Left renal pelvis (tissue), 4 donors: ENCODE data around the gene DERL3. TPM values are rescaled to one million over a fixed set of nuclear protein-coding genes. Genes with fewer than 3 reads are reported as not detected.

Source experiments
- DNase-seq, 4 donors: peaks; one replicate each; pipeline ENCODE4 v3.0.0-alpha.2; 2013; ENCODE audit warnings: low read depth in 4 of 4, low spot score in 3 of 4
- polyA plus RNA-seq, 4 donors: library from polyadenylated mRNA; unstranded; fragments of 120-200 nt; gene quantifications; one replicate each; pipeline ENCODE4 v1.2.1, GENCODE V29; 2013; ENCODE audit not compliant: insufficient read length in 4 of 4

DERL3 gene
- polyA plus RNA-seq, 4 donors = 3.0 to 5.2 (median 4.7) TPM

DNA sequence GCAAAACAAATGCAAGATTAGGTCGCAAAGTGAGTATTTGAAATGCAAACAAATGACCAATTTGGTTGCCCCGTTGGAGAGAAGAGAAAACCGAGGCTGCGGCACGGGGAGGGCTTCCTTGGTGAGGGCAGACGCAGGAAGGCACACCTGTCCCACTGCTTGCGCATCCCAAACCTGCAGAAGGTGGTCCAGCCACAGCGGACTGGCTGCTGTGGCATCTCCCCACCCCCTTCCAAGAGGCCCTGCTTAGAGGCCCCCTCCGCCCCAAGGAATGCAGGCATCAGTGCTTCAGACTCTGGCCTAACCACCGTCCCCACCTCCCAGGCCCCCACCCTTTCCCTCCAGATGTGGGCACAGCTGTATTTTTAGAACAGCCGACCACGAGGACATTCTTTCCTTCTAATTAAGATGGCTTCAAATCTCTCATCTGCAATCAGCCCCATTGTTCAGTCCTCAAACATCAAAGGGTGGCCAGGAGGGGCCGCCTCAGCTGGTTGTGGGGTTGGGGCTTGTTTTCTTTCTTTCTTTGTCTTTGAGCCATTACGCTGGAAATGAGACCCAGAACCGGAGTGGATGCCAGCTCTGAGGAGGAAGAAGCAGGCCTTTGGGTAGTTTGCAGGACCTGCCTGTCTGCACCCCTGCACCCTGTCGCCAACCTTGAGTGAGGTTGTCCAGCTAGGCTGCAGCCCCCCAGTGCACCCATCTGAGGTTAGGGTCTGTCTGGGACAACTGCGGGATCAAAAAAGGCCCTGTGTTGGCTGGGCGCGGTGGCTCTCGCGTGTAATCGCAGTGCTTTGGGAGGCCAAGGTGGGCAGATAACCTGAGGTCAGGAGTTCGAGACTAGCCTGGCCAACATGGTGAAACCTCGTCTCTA is 9.4 kb upstream of the DERL3 start:
- DNase-seq = no peak

DNA sequence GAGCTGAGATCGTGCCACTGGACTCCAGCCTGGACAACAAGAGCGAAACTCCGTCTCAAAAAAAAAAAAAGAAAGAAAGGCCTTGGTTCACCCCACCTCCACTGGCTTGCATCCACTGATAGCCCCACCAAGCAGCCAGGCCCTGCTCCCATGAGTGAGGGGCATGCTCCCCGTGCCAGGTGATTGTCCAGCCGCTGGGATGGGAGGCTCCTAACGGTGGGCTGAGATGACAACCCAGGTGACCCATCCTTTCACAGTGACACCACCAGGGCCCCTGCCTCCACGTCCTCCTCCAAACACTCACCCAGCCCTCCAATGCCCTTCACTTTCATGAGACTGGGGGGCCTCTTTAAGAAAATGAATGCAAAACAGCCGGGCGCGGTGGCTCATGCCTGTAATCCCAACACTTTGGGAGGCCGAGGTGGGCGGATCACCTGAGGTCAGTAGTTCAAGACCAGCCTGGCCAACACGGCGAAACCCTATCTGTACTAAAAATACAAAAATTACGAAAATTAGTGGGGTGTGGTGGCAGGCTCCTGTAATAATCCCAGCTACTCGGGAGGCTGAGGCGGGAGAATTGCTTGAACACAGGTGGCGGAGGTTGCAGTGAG is 8.6 kb upstream of the DERL3 start:
- DNase-seq = no peak

DNA sequence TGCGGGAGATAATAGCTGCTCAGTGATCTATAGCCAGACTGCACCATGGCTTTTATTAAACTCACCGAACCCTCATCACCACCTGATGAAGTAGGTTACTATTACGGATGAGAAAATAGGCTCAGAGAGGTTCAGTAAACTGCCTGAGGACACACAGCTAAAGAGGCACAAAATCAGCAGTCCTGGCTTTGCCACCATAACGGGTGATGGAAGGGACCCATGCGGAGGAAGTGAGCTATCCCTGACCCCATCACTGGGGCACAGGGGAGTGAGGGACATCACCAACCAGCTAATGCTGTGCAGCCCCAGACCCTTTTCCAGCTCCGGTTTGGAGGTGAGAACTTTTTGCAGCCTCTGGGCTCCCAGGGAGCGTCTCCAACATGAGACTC is 7.3 kb upstream of the DERL3 start:
- DNase-seq = no peak

- DNase-seq = no peak
These were observed 6.7 kb upstream of the DERL3 start for GRCh38 chr22:23845265-23846080.

GRCh38 chr22:23844739-23845202 is 6.0 kb upstream of the DERL3 start:
- DNase-seq = no peak

DNA sequence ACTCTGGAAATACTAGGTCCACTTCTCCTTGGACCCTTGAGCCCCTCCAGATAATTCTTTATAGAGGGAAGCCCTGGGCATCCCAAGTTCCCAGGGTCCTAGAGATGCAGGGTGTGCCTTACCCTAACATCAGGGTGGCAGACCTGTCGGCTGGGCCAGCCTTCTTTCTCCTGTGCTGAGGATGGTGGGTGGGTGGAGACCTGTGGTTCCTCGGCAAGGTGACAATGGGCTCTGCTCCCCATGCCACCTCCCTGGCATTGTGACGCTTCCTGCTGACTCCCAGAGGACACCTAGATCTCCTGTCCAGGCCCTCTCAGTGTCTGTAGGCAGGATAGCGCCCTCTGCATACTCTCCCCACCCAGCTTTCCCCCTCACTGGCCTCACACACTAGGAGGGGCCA is 3.8 kb upstream of the DERL3 start:
- no peak for DNase-seq

GRCh38 chr22:23841736-23842445 is 3.1 kb upstream of the DERL3 start:
- DNase-seq = no peak

DNA sequence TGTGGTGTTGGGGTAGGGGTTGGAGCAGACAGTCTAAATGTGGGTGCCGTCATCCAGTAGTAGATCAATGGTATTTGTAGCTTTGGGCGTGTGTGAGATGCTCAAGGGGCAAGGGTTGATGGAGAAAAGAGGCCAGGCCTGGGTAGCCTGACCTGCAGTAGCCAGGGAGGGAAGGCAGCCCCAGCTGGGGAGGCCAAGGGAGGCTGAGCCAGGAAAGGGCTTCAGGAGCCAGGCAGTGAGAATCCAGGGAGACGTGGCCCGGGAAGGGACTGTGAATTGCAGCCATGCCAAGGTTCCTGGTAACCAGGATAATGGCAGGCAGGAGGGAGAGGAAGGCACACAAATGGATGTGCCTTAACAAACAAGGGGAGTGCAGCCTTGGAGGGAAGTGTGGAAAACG is 2.5 kb upstream of the DERL3 start:
- no peak for DNase-seq

DNA sequence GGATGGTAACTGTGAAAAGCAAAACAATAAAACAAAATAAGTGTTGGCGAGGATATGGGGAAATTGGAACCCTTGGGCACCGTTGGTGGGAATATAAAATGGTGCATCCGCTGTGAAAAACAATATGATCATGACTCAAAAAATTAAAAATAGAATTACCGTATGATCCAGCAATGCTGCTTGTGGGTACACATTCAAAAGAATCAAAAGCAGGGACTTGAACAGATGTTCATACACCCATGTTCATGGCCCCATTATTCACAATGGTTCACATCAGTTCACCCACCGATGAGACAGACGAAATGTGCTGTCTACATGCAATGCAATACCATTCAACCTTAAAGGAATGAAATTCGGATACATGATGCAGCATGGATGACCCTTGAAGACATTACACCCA is 1.2 kb upstream of the DERL3 start:
- no peak for DNase-seq

DNA sequence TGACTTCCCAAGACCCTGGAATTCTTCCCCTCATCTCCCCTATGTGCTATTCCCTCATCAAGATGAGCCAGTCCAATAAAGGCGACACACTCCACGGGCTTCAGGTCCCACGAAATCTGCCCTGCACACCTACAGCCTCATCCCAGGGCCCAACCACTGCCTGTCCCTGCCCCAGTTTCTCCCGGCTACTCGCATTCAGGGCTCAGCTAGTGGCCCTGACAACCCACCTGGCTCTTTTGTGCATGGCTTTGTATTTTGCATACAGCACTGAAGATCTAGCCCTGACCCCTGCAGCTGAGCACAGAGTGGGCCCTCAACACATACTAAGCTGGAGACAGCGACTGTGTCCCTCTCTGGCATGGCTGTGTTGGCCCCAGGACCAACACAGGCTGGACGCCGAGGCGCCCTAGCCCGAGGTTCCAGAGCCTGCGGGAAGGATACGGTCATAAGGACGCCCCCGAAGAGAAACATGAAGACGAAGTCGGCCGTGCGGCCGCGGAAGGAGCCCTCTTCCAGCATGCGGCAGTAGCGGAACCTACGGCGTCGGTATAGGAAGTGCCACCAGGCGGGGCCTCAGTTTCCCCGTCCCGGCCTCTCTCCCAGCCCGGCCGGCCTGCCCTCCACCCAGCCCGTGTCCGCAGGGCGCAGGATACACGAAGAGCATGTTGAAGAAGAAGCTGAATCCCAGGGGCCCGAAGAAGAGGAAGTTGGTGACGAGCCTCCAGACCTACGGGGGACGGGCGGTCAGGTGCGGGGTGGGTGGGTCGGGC is 710 bp downstream of the DERL3 start:
- DNase-seq = no peak

DNA sequence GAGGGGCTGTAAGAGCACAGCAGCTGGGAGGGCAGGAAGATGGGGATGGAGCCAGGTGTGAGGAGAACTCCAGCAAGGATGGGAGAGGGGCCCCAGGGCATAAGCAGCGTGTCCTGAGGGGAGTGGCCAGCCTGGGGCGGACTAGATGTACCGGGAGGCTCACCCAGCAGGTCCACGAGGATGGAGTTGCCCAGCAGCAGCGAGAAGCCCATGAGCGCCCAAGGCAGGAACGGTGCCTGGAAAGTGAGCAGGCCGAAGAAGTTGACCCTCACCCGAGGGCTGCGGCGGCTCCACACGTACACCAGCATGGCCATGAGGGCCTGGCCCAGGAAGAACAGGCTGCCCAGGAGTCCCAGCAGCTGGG is 1.3 kb downstream of the DERL3 start:
- no peak for DNase-seq

- DNase-seq = no peak
These were observed 1.9 kb downstream of the DERL3 start for GRCh38 chr22:23836692-23837495.

- DNase-seq = no peak
These were observed 2.5 kb downstream of the DERL3 start for GRCh38 chr22:23836281-23836680.

DNA sequence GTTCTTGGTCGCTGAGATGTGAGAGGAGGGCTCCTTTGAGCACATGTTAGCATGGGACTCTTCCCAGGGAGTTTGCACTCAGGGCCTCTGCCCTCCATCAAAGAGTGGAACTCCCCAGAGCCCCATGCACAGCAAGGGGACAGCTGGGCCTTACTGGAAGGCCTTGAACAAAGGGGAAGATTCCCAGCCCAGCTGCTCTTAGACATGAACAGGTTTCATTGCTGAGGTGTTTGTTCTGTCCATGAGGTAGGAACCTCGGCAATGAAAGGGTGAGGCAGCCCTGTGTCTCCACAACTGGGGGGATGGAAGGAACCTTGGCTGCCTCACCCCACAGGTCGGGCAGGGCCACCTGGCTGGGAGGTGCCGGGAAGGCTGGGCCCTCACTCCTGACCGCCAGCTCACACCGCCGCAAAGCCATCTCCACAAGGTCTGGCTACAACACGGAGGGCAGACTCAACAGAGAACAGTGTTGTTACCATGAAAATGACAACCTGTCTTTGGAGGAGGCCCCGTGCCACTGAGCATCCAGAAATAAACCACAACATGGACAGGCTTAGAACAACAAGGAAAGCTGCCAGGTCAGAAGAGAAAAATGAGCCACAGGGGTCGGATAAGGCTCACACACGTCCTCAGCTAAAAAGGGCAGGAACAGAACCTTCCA is 3.2 kb downstream of the DERL3 start:
- DNase-seq = no peak

DNA sequence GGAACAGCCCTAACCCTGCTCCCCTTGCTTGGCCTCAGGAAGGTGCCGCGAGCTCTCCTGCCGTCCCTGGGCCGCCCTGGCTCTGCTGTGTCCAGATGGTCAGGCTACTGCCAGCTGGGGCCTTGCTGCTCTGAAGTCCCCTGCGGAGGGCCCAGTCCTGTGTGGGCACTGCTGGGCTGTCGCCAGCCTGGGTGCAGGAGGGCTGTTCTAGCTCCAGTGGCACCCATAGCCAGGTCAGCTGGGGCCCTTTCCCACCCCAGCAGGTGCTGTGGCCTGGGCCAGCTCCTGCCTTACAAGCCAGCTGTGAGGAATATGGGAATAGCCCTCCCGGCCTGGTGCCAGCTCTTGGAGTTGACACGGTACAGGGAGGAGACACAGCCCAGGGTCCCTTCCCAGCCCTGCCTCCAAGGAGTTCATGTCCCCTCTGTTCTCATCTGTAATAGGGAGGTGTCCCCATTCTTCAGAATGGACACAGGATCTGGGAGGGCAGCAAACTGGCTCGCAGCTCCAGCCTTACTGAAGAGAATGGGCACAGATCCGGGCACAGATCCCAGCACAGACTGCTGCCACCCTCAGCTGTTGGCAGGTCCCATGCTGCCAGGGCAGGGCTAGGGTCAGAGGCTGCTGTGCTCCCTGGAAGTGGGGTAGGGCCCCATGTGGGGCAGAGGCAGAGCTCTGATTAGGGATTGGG is 3.9 kb downstream of the DERL3 start:
- DNase-seq = no peak

- DNase-seq = no peak
These were observed 4.4 kb downstream of the DERL3 start for GRCh38 chr22:23834406-23834792.

- no peak for DNase-seq
These were observed 4.9 kb downstream of the DERL3 start for GRCh38 chr22:23833911-23834317.
